Uterus (tissue), 2 donors: ENCODE results near the gene MMP25.

ENCODE experiments used
- CTCF ChIP-seq, 4 experiments: fragments of 200-600 bp in 2 of 4; fragments of 450-650 bp in 2 of 4; sonication (generic) in 2 of 4; IDR thresholded peaks; one replicate each; pipeline ENCODE4 v1.5.1; 2016 to 2019; ENCODE audit warnings: antibody characterized with exemption in 4 of 4, mild to moderate bottlenecking in 2 of 4, moderate library complexity in 1 of 4
- POLR2A ChIP-seq, 2 donors: fragments of 450-650 bp; IDR thresholded peaks; one replicate each; pipeline ENCODE4 v1.6.1; 2016; ENCODE audit warnings: antibody characterized with exemption in 2 of 2, mild to moderate bottlenecking in 1 of 2, moderate library complexity in 1 of 2

- TF ChIP-seq POLR2A (IDR thresholded peaks at IDR 0.05) (no peak), CTCF (IDR thresholded peaks at IDR 0.05) (no peak)
Measured at GRCh38 chr16:3027489-3027795, 18.9 kb upstream of the MMP25 start.
